ENCODE results near the gene PIK3CG.
"Not testable (repeated sequence)": the region's sequence is repeated elsewhere in the genome, so short reads cannot be mapped to it uniquely, and the experiment has no call there.

The PIK3CG gene

GRCh38 chr7:106890952-106891351 lies 25.9 kb downstream of the PIK3CG start:
- no peak overlapping the region for H3K27ac ChIP-seq (ENCODE audit: low read depth, low read length, severe bottlenecking)
- H3K4me1 ChIP-seq (ENCODE audit: control insufficient read depth, insufficient read depth, low read length, poor library complexity, severe bottlenecking), result no peaks in the 10 kb centered on the region
- no peaks in the 10 kb centered on the region for H3K9me3 ChIP-seq (ENCODE audit: control insufficient read depth, low read length)
- no peaks in the 10 kb centered on the region for H3K36me3 ChIP-seq (ENCODE audit: control insufficient read depth, insufficient read depth, low read length)
- no CpG with 5 or more reads among the region's 2 CpGs for WGBS, 2 experiments (ENCODE audit: insufficient coverage in 2 of 2)
- H3K4me3 ChIP-seq (ENCODE audit: extremely low read depth, insufficient read depth, low read length, poor library complexity, severe bottlenecking), result no peak overlapping the region

DNA sequence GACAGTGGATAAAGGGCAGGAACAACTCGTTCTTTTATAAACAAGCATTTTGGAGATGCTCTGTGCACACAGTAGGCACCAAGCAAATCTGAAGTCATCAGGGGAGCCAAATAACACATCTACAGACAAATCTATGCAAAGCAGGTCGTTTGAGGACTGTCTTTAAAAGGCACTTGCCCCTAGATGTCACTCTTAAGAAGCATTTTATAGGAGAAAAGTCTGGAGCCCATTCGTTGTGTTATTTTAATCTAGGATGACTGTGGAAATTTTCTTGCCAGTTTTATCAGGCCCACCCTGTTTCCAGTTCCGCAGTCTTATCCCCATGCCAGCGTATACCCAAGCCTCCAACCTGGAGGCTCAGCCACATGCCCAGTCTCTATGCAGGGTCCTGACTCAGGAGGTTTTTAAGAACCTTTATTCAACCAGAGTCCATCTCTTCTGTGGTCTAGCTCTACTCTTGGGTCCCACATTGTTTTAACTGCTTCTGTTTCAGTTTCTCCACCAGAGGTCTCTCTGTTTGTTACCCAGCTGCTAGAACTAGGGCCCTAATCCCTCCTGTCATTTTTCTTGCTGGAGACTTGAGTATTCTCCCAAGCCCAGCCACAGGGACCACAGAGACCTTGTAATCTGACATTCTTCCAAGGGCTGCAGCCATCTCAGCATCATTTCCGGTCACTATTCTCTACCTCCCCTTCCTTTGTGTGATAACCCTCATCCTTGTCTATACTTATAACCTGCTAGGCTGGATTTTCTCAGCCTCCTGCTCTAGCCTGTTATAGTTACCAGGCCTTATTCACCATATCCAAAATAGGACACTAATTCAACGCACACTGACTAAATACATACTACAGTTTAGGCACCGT lies 26.7 kb downstream of the PIK3CG start:
- H3K4me3 ChIP-seq (ENCODE audit: extremely low read depth, insufficient read depth, low read length, poor library complexity, severe bottlenecking), result no peak overlapping the region
- H3K9me3 ChIP-seq (ENCODE audit: control insufficient read depth, low read length), result no peaks in the 10 kb centered on the region
- H3K36me3 ChIP-seq (ENCODE audit: control insufficient read depth, insufficient read depth, low read length), result no peaks in the 10 kb centered on the region
- H3K27ac ChIP-seq (ENCODE audit: low read depth, low read length, severe bottlenecking), result no peak overlapping the region
- whole genome bisulfite sequencing, 2 experiments (ENCODE audit: insufficient coverage in 2 of 2), result 87 to 89% methylated on average over 5 to 7 of the region's 8 CpGs
- no peaks in the 10 kb centered on the region for H3K4me1 ChIP-seq (ENCODE audit: control insufficient read depth, insufficient read depth, low read length, poor library complexity, severe bottlenecking)

DNA sequence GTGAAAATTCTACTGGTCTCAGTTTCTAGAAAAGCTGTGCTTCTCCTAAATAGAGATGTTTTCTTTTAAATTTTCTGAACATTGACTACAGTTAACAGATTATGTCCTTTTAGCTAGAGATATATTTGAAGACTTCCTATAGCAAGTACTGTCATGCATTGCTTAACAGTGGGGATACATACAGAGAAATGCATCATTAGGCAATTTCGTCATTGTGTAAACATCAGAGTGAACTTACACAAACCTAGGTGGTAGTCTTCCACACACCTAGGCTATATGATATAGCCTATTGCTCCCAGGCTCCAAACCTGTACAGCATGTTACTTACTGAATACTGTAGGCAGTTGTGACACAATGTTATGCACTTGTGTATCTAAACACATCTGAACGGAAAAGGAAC lies 28.5 kb downstream of the PIK3CG start:
- H3K4me3 ChIP-seq (ENCODE audit: extremely low read depth, insufficient read depth, low read length, poor library complexity, severe bottlenecking), result no peak overlapping the region
- 63% methylated on average over 1 of the region's 2 CpGs; no CpG with 5 or more reads in 1 of the 2 experiments for WGBS, 2 experiments (ENCODE audit: insufficient coverage in 2 of 2)
- H3K9me3 ChIP-seq (ENCODE audit: control insufficient read depth, low read length), result no peaks in the 10 kb centered on the region

GRCh38 chr7:106895246-106895864 lies 30.3 kb downstream of the PIK3CG start:
- 94 to 100% methylated on average over 2 of the region's 4 CpGs for WGBS, 2 experiments (ENCODE audit: insufficient coverage in 2 of 2)
- no peak overlapping the region for H3K4me3 ChIP-seq (ENCODE audit: extremely low read depth, insufficient read depth, low read length, poor library complexity, severe bottlenecking)
- no peaks in the 10 kb centered on the region for H3K4me1 ChIP-seq (ENCODE audit: control insufficient read depth, insufficient read depth, low read length, poor library complexity, severe bottlenecking)

More for the DNA sequence above, 28.5 kb downstream of the PIK3CG start:
- no peaks in the 10 kb centered on the region for H3K4me1 ChIP-seq (ENCODE audit: control insufficient read depth, insufficient read depth, low read length, poor library complexity, severe bottlenecking)
- no peaks in the 10 kb centered on the region for H3K36me3 ChIP-seq (ENCODE audit: control insufficient read depth, insufficient read depth, low read length)
- no peak overlapping the region for H3K27ac ChIP-seq (ENCODE audit: low read depth, low read length, severe bottlenecking)

DNA sequence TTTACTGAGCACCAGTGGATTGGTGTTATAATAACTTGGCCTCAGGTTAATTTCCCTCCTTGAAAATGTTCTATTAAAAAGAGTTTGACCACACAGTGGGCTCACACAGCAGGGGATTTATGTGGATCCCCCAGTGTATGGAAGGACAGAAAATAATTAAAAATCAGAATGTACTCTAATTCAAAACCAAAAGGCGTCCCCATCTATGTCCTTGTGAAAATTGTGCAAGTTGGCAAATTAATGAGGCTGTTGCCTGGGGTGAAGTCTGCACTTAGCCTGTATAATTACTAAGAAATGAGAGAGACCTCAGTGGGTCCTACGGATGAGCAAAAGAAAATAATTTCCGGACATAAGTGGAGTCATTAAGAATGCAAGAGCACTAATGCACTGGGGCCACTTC lies 31.1 kb downstream of the PIK3CG start:
- 95 to 96% methylated on average over 2 to 3 of the region's 3 CpGs for WGBS, 2 experiments (ENCODE audit: insufficient coverage in 2 of 2)
- no peaks in the 10 kb centered on the region for H3K4me1 ChIP-seq (ENCODE audit: control insufficient read depth, insufficient read depth, low read length, poor library complexity, severe bottlenecking)
- no peak overlapping the region for H3K4me3 ChIP-seq (ENCODE audit: extremely low read depth, insufficient read depth, low read length, poor library complexity, severe bottlenecking)
- no peak overlapping the region for H3K27ac ChIP-seq (ENCODE audit: low read depth, low read length, severe bottlenecking)
- H3K9me3 ChIP-seq (ENCODE audit: control insufficient read depth, low read length), result no peaks in the 10 kb centered on the region
- H3K36me3 ChIP-seq (ENCODE audit: control insufficient read depth, insufficient read depth, low read length), result no peaks in the 10 kb centered on the region

More at GRCh38 chr7:106895246-106895864, 30.3 kb downstream of the PIK3CG start:
- Histone ChIP-seq H3K9me3 (ENCODE audit: control insufficient read depth, low read length) (no peaks in the 10 kb centered on the region), H3K36me3 (ENCODE audit: control insufficient read depth, insufficient read depth, low read length) (no peaks in the 10 kb centered on the region), H3K27ac (ENCODE audit: low read depth, low read length, severe bottlenecking) (no peak overlapping the region)

GRCh38 chr7:106897553-106897952 lies 32.5 kb downstream of the PIK3CG start:
- H3K4me3 ChIP-seq (ENCODE audit: extremely low read depth, insufficient read depth, low read length, poor library complexity, severe bottlenecking); H3K4me1 ChIP-seq (ENCODE audit: control insufficient read depth, insufficient read depth, low read length, poor library complexity, severe bottlenecking); H3K9me3 ChIP-seq (ENCODE audit: control insufficient read depth, low read length); H3K27ac ChIP-seq (ENCODE audit: low read depth, low read length, severe bottlenecking); H3K36me3 ChIP-seq (ENCODE audit: control insufficient read depth, insufficient read depth, low read length): not testable (repeated sequence)
- WGBS, 2 experiments (ENCODE audit: insufficient coverage in 2 of 2), result 50% methylated on average over 1 of the region's 3 CpGs; no CpG with 5 or more reads in 1 of the 2 experiments

GRCh38 chr7:106898967-106899366 lies 33.9 kb downstream of the PIK3CG start:
- H3K4me3 ChIP-seq (ENCODE audit: extremely low read depth, insufficient read depth, low read length, poor library complexity, severe bottlenecking); H3K9me3 ChIP-seq (ENCODE audit: control insufficient read depth, low read length); H3K27ac ChIP-seq (ENCODE audit: low read depth, low read length, severe bottlenecking); H3K4me1 ChIP-seq (ENCODE audit: control insufficient read depth, insufficient read depth, low read length, poor library complexity, severe bottlenecking); H3K36me3 ChIP-seq (ENCODE audit: control insufficient read depth, insufficient read depth, low read length): not testable (repeated sequence)
- WGBS, 2 experiments (ENCODE audit: insufficient coverage in 2 of 2), result 100% methylated on average over 2 of the region's 2 CpGs; no CpG with 5 or more reads in 1 of the 2 experiments

GRCh38 chr7:106901828-106902441 lies 36.9 kb downstream of the PIK3CG start:
- Histone ChIP-seq H3K27ac (ENCODE audit: low read depth, low read length, severe bottlenecking) (no peak overlapping the region), H3K4me3 (ENCODE audit: extremely low read depth, insufficient read depth, low read length, poor library complexity, severe bottlenecking) (no peak overlapping the region), H3K36me3 (ENCODE audit: control insufficient read depth, insufficient read depth, low read length) (no peaks in the 10 kb centered on the region), H3K4me1 (ENCODE audit: control insufficient read depth, insufficient read depth, low read length, poor library complexity, severe bottlenecking) (no peaks in the 10 kb centered on the region), H3K9me3 (ENCODE audit: control insufficient read depth, low read length) (no peaks in the 10 kb centered on the region)
- 100% methylated on average over 1 to 2 of the region's 4 CpGs for WGBS, 2 experiments (ENCODE audit: insufficient coverage in 2 of 2)

DNA sequence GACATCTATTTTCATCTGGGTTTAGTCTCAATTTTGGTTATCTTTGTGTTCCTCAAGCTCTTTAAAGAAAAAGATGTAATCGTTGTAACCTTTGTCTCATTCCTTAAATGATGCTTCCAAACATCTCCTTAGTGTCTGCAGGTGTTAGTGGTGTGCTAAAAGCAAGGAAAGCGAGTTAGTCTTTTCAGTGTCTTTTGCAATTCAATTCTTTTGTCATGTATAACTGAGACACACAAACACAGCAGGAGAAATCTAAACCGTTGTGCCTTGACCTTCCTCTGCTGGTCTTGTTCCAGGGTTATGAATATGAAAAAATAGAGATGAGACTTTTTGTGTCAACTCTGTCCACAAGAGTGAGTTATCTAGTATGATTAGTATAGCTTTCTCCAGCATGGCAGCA lies 40.7 kb downstream of the PIK3CG start:
- Histone ChIP-seq H3K9me3 (ENCODE audit: control insufficient read depth, low read length) (no peaks in the 10 kb centered on the region), H3K27ac (ENCODE audit: low read depth, low read length, severe bottlenecking) (no peak overlapping the region)
- 0% methylated on average over 1 of the region's 3 CpGs; no CpG with 5 or more reads in 1 of the 2 experiments for WGBS, 2 experiments (ENCODE audit: insufficient coverage in 2 of 2)

DNA sequence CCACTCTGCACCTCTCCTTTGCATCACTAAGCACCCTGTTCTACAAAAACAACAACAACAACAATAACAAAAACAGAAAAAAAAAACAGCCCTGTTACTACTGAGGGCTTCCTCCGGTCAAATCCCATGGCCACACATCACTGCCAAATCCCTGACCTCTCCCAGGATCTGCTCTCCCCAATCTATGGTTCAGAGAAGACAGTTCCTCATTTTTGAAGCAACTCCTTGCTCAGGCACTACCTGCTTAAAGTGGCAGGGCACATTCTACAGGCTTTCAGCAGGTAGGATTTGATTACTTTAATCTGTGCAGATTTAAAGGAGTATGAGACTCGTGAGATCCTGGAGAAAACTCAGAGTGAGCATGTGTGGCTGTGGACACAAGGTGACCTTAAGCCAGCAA lies 46.9 kb downstream of the PIK3CG start:
- H3K9me3 ChIP-seq (ENCODE audit: control insufficient read depth, low read length), result no peaks in the 10 kb centered on the region
- 88 to 91% methylated on average over 1 to 2 of the region's 2 CpGs for WGBS, 2 experiments (ENCODE audit: insufficient coverage in 2 of 2)
- no peaks in the 10 kb centered on the region for H3K4me1 ChIP-seq (ENCODE audit: control insufficient read depth, insufficient read depth, low read length, poor library complexity, severe bottlenecking)
- no peaks in the 10 kb centered on the region for H3K36me3 ChIP-seq (ENCODE audit: control insufficient read depth, insufficient read depth, low read length)
- no peak overlapping the region for H3K27ac ChIP-seq (ENCODE audit: low read depth, low read length, severe bottlenecking)
- H3K4me3 ChIP-seq (ENCODE audit: extremely low read depth, insufficient read depth, low read length, poor library complexity, severe bottlenecking), result no peak overlapping the region

More for the DNA sequence above, 40.7 kb downstream of the PIK3CG start:
- H3K4me1 ChIP-seq (ENCODE audit: control insufficient read depth, insufficient read depth, low read length, poor library complexity, severe bottlenecking), result no peaks in the 10 kb centered on the region
- H3K4me3 ChIP-seq (ENCODE audit: extremely low read depth, insufficient read depth, low read length, poor library complexity, severe bottlenecking), result no peak overlapping the region
- H3K36me3 ChIP-seq (ENCODE audit: control insufficient read depth, insufficient read depth, low read length), result no peaks in the 10 kb centered on the region
